C4-2B (cell line): ENCODE data around the gene WDR93.

ENCODE experiments used
- CTCF ChIP-seq: fragments of 450-650 bp; conservative IDR thresholded peaks from 2 replicates; pipeline ENCODE4 v1.5.1; 2017; ENCODE audit warnings: mild to moderate bottlenecking
- ZFX ChIP-seq: fragments of 450-650 bp; IDR thresholded peaks from 2 replicates; pipeline ENCODE4 v1.6.1; 2017

DNA sequence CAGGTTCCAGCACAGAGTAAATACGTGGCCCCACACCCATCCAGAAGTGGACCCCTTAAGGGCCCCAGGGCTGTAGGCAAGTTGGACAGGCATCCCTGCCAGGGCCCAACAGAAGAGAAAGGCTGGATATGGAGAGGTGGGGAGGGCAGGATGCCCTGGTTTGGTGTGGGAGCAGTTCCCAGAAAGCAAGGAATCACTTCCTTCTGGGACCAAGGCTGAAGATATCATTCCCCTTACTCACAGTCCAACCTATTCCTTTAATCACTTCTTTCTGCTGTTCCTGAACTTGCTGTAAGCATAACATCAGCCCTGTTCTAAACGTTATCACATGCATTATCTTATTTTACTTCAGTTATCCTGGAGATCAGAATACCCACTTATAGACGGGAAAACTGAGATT lies 79.4 kb downstream of the WDR93 start:
- TF ChIP-seq CTCF (no peak), ZFX (no peak)
